Stimulated activated CD8-positive, alpha-beta memory T cell treated with anti-CD3 and anti-CD28 coated beads, Interleukin-15, amount 100 ng/mL, for 1 hour (primary cell): ENCODE measurements around the gene HEXD.
A peak's percentile ranks its signal among the peaks of the same experiment; 100 is the strongest.
"Not testable (repeated sequence)": the region's sequence is repeated elsewhere in the genome, so short reads cannot be mapped to it uniquely, and the experiment has no call there.

Experiments
- DNase-seq: peaks from one replicate; pipeline ENCODE4 v3.0.0-alpha.2; 2020; ENCODE audit warnings: low read depth

Gene HEXD

DNA sequence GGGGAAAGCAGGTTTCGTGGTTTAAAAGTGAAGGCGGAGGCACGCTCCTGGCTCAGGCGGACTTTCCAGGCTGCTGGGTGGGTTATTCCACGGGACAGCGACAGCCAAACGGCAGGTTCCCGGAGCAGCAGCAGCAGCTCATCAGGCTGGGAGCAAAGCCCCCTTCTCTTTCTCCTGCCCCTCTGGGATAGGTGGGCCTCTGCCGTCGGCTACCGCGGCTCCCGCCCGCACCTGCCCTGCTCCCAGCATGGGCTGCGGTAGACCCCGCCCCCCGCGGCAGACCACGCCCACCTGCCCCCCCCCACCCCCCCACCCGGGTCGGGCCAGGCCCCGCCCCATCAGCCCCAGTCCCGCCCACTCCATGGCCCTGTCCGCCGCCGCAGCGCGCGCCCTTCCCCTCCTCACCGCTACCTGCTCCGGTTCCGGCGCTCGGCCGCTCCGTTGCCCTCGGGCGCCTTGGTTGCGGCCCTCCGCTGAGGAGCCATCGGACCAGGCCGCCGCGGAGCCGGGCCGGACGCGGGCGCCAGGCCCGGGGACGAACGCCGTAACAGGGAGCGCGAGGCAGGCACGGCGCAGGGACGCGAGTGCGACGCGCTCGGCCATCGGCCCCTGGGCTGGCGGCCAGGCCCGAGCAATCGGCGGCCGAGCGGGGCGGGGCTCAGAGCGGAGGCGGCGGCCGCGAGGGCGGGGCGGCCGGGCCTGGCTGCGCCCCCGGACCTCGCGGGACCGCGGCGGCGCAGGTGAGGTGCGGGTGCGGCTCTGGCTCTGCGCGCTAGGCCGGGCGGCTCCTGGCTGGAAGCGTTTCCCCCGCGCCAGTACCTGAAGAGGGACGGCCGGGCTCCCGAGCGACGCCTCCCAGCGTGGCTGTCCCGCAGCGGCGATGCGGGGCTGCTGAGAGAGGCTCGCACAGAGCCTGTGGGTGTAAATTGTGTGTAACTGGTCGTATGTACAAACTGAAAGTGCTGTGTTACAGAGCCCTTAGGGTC is at the start of gene HEXD, which contains the start of gene OGFOD3:
Gene HEXD (plus strand): TSS at position 347 of the 986 bp plus-strand sequence. CDS start 1,453 bp downstream, outside the sequence.
Gene OGFOD3 (minus strand): TSS at position 586 of the 986 bp plus-strand sequence. CDS start 101 bp downstream, at position 485.
- peak; percentile 63 for DNase-seq

DNA sequence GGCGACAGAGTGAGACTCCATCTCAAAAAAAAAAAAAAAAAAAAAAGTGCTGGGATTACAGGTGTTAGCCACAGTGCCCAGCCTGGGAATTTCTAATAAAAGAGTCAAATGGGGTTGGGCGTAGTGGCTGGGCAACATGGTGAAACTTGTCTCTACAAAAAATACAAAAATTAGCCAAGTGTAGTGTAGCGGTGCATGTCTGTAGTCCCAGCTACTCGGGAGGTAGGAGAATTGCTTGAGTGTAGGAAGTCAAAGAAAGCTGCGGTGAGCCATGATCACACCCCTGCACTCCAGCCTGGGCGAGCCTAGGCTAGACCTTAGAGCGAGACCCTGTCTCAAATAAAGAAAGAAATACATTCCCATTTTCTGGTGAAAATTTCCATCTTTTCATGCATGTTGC is 48.9 kb upstream of the HEXD start:
- DNase-seq: no peak

DNA sequence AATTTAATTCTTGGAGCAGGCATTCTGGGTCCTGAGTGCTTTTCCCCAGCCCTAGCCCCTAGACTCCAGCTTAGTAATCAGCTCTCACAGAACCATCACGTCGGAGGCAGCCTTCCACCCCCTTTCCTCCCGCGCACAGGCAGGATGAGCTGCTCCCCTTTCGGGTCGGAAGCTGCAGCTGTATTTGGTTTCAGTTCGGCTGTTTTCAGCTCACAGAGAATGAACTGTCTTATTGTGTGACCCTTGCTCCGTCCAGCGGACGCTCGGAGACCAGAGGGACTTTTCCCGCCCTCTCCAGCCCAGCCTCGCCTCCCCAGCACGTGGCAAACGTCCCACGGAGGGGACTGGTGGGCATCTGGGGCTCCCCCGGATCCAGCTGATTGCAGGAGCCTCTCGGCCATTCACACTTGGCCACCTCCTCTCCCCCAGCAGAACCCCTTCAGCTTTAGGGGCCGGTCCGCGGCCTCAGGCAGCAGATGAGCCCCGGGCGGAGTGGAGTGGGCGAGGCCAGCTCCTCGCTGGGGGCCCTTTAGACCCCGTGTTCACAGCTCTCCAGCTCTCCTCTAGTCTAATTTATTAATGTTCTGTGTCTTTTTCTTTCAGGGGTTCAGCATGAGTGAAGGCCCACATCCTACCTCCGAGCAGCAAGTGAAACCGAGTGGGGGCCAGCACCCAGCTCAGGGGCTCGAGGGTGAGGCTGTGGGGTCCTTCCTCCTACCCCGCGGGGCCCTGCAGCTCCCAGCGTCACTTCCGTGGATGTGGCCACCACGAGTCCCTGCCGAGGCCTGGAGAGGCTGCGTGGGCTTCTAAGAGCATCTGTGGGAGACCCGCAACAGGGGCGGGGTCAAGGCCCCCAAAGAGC is 47.4 kb upstream of the HEXD start:
- DNase-seq: no peak

DNA sequence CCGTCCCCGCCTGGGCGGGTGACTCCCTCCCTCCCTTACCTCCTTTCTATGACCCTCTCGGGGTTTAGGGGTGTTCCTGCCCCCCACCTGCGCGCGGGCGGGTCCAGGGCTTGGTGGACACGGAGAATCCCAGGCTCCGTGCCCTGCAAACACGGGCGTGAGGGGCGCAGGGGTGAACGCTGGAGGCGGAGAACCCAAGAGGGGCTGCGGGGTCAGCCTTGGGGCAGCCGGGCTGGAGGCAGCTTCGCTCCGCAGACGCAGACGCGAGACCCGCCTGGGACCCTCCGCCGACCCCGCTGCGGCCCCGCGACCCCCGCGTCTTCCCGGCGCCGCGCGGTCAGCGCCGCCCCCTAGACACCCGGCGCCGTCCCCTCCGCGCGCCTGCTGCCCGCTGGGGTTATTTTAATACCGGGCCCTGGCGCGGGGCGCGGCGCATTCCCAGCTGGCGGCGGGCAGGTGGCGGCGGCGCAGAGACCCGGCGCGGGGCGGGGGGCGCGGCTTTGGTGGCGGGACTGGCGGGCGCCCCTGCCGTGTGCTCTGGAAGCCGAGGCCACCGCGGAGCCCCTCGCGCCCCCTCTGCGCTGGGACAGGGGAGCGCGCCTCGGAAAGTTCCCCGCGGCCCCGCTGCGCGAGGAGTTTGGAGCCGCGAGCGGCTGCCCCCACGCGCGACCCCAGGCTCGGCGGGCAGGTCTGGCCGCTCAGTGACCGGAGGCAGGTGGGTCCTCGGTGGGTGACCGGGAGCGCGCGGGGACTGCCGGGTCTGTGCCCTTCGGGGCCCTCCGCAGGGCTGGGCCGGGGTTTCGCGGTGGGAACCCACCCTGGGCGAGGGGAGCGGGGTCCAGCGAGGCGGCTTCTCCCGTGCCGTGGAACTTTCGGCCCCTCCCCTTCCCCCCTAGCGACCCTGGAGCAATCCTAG is 46.6 kb upstream of the HEXD start, which contains the start of gene UTS2R:
Gene UTS2R (plus strand): TSS at position 433 of the 916 bp plus-strand sequence. CDS start 2,560 bp downstream, outside the sequence.
- DNase-seq: no peak

DNA sequence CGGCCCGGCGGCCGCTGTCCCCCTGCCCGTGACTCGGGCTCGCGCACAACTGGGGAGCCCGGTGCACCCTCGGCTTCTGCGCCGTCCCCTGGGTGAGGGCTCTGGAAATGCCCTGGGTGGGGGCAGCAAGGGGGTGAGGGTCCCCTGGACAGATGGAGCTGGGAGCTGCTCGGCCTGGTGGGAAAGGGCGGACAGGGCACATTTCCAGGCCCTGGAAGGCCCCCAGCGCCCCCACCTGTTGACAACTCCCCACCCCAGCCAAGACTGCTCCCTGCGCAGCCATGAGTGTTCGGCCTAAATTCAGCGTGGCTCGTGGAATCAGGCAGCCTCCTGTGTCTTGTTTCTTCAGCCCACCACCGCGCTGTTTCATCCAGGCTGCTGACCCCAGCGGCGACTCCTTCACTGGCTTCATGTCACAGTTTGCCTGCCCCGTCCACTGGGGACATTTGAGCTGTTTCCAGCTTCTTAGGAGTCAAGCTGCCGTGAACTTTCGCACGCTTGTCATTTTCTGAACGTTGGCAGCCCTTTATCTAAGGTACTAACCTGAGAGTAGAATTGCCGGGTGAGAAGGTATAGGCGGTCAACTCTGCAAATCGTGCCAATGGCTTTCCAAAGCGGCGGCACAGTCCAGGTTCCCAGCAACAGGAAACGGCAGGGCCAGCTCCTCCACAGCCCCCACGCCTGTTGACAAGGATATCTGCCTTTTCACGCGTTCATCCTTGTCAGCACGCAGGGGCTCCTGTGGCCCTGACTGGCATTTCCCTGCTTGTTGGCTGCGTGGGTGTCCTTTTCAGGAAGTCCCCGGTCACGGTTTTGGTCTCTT is 45.7 kb upstream of the HEXD start:
- no peak for DNase-seq

DNA sequence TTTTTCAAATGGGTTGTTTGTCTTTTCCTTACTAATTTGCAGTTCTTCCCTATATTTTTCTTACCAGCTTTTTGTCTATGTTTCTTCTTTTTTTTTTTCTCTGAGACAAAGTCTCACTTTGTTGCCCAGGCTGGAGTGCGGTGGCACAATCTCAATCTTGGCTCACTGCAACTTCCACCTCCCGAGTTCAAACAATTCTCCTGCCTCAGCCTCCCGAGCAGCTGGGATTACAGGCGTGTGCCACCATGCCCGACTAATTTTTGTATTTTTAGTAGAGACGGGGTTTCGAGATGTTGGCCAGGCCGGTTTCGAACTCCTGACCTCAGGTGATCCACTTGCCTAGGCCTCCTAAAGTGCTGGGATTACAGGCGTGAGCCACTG is 45.1 kb upstream of the HEXD start:
- DNase-seq: not testable (repeated sequence)

DNA sequence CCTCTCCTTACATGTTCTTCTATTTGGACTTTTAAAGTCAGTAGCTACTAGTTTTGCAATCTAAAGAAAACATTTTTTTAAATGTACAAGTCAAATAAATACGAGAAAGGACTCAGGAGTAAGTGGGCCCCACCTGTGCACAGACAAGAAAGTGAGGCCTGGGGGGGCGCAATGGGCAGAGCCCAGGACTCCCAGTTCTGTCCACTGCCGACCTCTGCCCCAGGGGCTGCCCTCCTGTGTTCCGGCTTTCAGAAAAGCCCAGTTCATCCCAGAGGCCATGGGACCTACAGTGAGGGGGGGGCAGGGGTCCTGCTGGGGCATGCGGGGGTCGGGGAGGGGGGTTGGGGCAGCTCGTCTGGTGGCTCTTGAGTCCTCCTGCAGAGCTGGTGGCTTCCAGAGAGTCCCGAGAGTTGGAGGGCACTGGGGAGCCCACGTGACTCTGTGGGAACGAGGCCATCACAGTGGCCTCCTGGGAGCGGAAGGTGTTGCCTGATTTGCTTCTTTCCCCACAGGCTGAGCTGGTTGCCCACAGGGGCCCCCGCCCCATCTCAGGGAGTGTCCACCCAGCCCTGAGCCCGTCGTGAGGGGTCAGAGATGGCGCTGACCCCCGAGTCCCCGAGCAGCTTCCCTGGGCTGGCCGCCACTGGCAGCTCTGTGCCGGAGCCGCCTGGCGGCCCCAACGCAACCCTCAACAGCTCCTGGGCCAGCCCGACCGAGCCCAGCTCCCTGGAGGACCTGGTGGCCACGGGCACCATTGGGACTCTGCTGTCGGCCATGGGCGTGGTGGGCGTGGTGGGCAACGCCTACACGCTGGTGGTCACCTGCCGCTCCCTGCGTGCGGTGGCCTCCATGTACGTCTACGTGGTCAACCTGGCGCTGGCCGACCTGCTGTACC is 44.2 kb upstream of the HEXD start:
- no peak for DNase-seq

DNA sequence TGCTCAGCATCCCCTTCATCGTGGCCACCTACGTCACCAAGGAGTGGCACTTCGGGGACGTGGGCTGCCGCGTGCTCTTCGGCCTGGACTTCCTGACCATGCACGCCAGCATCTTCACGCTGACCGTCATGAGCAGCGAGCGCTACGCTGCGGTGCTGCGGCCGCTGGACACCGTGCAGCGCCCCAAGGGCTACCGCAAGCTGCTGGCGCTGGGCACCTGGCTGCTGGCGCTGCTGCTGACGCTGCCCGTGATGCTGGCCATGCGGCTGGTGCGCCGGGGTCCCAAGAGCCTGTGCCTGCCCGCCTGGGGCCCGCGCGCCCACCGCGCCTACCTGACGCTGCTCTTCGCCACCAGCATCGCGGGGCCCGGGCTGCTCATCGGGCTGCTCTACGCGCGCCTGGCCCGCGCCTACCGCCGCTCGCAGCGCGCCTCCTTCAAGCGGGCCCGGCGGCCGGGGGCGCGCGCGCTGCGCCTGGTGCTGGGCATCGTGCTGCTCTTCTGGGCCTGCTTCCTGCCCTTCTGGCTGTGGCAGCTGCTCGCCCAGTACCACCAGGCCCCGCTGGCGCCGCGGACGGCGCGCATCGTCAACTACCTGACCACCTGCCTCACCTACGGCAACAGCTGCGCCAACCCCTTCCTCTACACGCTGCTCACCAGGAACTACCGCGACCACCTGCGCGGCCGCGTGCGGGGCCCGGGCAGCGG is 43.4 kb upstream of the HEXD start:
- no peak for DNase-seq

DNA sequence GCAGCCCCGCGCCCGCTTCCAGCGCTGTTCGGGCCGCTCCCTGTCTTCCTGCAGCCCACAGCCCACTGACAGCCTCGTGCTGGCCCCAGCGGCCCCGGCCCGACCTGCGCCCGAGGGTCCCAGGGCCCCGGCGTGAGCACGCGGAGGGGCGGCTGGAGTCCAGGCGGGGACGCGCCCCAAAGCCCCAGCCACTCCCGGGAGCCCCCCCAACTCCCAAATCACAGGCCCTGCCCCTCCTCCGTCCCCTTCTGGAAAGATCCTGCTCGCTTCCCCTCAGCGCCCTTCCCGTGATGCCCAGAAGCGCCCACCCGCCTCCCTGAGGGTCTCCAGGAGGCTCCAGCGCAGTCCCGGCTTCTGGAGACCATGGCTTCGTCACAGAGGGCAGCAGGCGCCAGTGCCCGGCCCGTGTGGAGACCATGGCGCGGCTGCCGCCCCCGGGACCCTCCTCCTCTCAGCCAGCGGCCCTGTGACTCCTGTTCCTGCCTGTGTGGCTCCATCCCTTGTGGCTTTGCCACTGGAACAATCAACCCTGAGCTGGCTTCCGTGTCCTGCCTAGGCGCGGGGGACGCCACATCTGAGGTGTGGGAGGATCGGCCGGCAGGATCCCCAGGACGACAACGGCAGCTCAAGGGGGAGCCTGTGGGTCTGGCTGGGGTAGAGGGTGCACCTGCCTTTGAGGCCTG is 42.6 kb upstream of the HEXD start:
- no peak for DNase-seq

DNA sequence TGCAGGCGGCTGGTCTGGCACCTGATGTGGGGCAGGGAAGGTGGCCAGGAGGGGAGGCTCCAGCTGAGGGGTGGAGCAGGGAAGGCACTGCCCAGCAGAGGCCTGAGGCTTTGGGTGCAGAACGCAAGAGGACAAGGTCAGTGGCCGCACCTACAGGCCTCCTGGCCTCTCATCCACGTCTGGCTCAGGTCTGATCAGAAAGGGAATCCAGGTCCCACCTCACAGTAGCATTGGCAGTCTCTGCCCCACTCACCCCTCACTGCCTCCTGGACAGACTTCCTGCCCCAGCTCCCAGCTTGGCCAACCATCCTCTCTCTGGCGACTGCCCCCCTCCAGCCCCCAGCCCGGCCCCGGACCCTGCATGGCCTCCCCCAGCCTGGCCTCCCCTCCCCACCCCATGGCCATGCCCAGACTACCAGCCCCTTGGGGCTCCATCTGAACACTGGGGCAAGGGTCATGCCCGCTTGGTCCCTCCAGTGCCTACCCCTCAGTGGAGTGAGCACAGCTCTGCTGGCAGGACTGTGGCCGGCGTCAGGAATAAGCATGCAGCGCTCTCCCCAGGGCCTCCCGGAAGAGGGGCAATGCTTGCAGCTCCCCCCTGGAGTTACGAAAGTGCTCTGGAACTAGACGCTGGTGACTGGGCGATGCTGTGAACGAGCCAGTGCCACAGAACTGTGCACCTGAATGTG is 42.0 kb upstream of the HEXD start:
- DNase-seq: no peak

DNA sequence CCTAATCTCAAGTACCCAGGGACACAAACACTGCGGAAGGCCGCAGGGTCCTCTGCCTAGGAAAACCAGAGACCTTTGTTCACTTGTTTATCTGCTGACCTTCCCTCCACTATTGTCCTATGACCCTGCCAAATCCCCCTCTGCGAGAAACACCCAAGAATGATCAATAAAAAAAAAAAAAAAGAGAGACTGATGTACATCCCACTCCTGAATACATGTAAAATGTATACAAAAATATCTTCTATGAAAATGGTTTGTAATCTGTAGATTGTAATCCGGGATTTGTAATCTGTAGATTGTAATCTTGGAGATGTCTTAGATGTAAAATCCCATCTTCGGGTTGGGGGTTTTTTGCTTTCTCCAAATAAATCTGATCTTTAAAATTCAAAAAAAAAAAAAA is 40.9 kb upstream of the HEXD start:
- DNase-seq: not testable (repeated sequence)

DNA sequence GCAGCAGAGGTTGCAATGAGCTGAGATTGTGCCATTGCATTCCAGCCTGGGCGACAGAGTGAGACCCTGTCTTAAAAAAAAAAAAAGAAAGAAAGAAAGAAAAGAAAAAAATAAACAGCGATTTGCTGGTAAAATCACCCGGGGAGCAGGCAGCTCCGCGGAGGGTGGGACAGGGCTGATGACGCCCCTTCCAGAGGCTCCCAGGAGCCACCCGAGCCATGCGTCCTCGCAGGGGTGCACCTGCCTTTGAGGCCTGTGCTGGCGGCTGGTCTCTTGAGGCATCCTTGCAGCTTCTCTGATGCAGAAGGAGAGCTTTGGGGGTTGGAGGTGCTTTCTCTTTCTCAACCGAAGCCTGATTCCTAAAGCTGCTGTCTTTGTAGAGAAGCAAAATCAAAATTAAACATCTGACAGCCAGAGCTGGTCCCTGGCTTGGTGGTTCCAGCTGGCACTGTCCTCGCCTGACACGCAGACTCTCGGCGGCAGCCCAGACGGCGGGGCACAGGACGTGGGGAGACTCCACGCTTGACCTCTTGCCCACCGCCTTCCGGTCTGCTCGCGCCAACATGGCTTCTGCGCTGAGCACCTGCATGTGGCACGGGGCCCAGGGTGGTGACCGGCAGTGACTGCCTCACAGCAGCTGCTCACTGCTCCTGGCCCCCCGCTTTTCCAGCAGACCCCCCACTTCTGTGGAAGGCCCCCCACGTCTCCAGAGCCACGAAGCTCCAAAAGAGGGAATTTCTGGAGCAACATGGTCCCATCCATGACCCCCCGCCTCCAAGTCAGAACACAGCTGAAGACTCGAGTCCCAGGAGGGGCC is 40.0 kb upstream of the HEXD start:
- DNase-seq: no peak

DNA sequence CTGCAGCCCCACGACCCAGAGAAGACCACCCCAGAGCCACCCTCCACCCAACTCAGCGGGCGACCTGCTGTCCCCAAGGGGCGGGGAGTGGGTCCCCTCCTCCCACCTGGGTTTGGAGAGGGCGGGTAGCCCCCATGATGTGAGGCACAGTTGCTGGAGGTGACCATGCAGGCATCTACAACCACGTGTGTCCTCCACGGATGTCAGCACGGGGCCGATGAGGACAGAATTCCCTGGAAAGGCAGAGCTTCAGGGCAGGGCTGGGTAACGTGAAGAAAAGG is 39.5 kb upstream of the HEXD start:
- no peak for DNase-seq

DNA sequence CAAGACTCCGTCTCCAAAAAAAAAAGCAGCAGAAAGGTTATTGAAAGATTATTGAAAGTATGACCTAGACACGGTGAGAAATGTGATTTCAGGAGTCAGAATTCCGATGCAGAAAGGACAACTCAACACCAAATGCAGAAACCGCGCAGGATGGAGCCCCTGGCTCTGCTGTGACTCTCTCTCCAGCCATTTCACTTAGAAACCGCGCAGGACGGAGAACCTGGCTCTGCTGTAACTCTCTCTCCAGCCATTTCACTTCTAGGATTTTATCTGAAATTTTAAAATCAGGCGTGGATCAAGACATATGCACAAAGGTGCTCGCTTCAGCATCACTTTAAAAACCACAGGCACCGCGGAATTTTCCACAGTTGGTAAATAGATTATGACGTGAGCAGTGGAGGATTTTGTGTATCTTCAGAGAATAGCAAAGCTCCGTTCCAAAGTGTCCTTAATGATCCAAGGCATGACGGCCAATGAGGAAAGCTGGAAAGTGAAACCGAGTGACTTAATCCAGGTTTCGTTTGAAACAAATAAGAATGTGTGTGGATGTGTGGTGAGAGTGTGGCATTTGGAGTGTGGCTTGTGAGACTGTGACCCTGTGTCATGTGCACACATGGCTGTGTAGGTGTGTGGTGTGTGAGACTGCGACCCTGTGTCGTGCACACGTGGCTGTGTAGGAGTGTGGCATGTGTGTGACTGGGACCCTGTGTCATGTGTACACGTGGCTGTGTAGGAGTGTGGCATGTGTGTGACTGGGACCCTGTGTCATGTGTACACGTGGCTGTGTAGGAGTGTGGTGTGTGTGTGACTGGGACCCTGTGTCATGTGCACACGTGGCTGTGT is 37.1 kb upstream of the HEXD start:
- DNase-seq: no peak

DNA sequence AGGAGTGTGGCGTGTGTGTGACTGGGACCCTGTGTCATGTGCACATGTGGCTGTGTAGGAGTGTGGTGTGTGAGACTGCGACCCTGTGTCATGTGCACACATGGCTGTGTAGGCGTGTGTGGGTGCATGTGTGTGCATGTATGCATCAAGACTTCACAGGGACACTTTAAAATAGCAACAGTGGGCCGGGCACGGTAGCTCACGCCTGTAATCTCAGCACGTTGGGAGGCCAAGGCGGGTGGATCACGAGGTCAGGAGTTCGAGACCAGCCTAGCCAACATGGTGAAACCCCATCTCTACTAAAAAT is 36.5 kb upstream of the HEXD start:
- not testable (repeated sequence) for DNase-seq

DNA sequence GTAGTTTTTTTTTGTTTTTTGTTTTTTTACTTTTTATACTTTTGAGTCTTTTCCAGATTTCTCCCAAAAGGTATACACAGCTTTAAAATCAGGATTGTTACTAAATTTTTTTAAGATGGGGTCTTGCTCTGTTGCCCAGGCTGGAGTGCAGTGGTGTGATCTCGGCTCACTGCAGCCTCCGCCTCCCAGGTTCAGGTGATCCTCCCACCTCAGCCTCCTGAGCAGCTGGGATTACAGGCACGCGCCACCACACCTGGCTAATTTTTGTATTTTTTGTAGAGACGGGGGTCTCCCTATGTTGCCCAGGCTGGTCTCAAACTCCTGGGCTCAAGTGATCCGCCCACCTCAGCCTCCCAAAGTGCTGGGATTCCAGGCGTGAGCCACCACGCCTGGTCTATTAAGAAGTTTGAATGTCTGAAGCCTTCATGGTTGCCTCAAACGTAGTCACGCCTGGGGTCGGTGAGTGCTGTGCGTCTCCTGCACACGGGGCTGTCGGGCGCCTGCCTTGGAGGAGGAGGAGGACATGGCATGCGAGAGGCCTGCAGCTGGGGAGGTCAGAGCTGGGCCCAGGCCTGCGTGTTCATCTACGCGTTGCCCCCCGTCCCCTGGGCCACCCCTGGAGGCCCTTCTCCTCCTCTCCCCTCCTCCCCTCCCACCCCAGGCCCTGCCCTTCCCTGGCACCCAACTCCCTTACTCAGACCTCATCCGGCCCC is 35.8 kb upstream of the HEXD start:
- DNase-seq: not testable (repeated sequence)
